Measurements from ENCODE around the gene NDUFAF8.

NDUFAF8 gene

GRCh38 chr17:81240761-81241160, 1.6 kb downstream of the NDUFAF8 start:
- no peak for DNase-seq (ENCODE audit: low read depth)

GRCh38 chr17:81241203-81241602, 2.1 kb downstream of the NDUFAF8 start:
- DNase-seq (ENCODE audit: low read depth), result no peak

- no peak for DNase-seq (ENCODE audit: low read depth)
Observed at GRCh38 chr17:81241648-81242420, 2.7 kb downstream of the NDUFAF8 start.

- DNase-seq (ENCODE audit: low read depth), result no peak
Observed at GRCh38 chr17:81242421-81243332, 3.6 kb downstream of the NDUFAF8 start.

GRCh38 chr17:81243333-81243664, 4.2 kb downstream of the NDUFAF8 start:
- no peak for DNase-seq (ENCODE audit: low read depth)

- no peak for DNase-seq (ENCODE audit: low read depth)
Observed at GRCh38 chr17:81244358-81245023, 5.4 kb downstream of the NDUFAF8 start.

- no peak for DNase-seq (ENCODE audit: low read depth)
Observed at GRCh38 chr17:81245024-81245664, 6.0 kb downstream of the NDUFAF8 start.

- no peak for DNase-seq (ENCODE audit: low read depth)
Observed at GRCh38 chr17:81245665-81246342, 6.7 kb downstream of the NDUFAF8 start.

- no peak for DNase-seq (ENCODE audit: low read depth)
Observed at GRCh38 chr17:81246343-81246670, 7.2 kb downstream of the NDUFAF8 start.

- DNase-seq (ENCODE audit: low read depth), result no peak
Observed at GRCh38 chr17:81246679-81247338, 7.7 kb downstream of the NDUFAF8 start.

- no peak for DNase-seq (ENCODE audit: low read depth)
Observed at GRCh38 chr17:81247339-81247990, 8.3 kb downstream of the NDUFAF8 start.

- DNase-seq (ENCODE audit: low read depth), result no peak
Observed at GRCh38 chr17:81248649-81249048, 9.5 kb downstream of the NDUFAF8 start.

- DNase-seq (ENCODE audit: low read depth), result no peak
Observed at GRCh38 chr17:81249223-81250040, 10.3 kb downstream of the NDUFAF8 start.

- no peak for DNase-seq (ENCODE audit: low read depth)
Observed at GRCh38 chr17:81250286-81251093, 11.4 kb downstream of the NDUFAF8 start.

GRCh38 chr17:81251094-81251708, 12.1 kb downstream of the NDUFAF8 start:
- DNase-seq (ENCODE audit: low read depth), result no peak

- DNase-seq (ENCODE audit: low read depth), result no peak
Observed at GRCh38 chr17:81251709-81252301, 12.7 kb downstream of the NDUFAF8 start.

GRCh38 chr17:81252326-81252986, 13.3 kb downstream of the NDUFAF8 start:
- no peak for DNase-seq (ENCODE audit: low read depth)

GRCh38 chr17:81252987-81253329, 13.8 kb downstream of the NDUFAF8 start:
- DNase-seq (ENCODE audit: low read depth), result no peak

All from GM04503 (cell line).